ENCODE results near the gene FUBP3.
A peak's percentile ranks its signal among the peaks of the same experiment; 100 is the strongest.
"Not testable (repeated sequence)": the region's sequence is repeated elsewhere in the genome, so short reads cannot be mapped to it uniquely, and the experiment has no call there.

FUBP3 gene

GRCh38 chr9:130664251-130665028 lies 85.1 kb downstream of the FUBP3 start, which contains the start of gene PRDM12:
PRDM12 (plus strand) TSS chr9:130664594; CDS start chr9:130664654, 60 bp downstream.
- no peak for DNase-seq

- DNase-seq = no peak
Measured at GRCh38 chr9:130665029-130665430, 85.7 kb downstream of the FUBP3 start.

GRCh38 chr9:130665431-130666392 lies 86.3 kb downstream of the FUBP3 start:
- DNase-seq = no peak

- no peak for DNase-seq
Measured at GRCh38 chr9:130666393-130667119, 87.2 kb downstream of the FUBP3 start.

GRCh38 chr9:130667120-130667435 lies 87.7 kb downstream of the FUBP3 start:
- no peak for DNase-seq

GRCh38 chr9:130668196-130668595 lies 88.8 kb downstream of the FUBP3 start:
- no peak for DNase-seq

- no peak for DNase-seq
Measured at GRCh38 chr9:130668659-130669058, 89.3 kb downstream of the FUBP3 start.

- DNase-seq = no peak
Measured at GRCh38 chr9:130669965-130670364, 90.6 kb downstream of the FUBP3 start.

GRCh38 chr9:130670644-130671043 lies 91.3 kb downstream of the FUBP3 start:
- DNase-seq = no peak

- DNase-seq = no peak
Measured at GRCh38 chr9:130672466-130672865, 93.1 kb downstream of the FUBP3 start.

GRCh38 chr9:130672933-130673615 lies 93.7 kb downstream of the FUBP3 start:
- no peak for DNase-seq

GRCh38 chr9:130675396-130675795 lies 96.0 kb downstream of the FUBP3 start:
- DNase-seq = no peak

- no peak for DNase-seq
Measured at GRCh38 chr9:130677252-130677651, 97.9 kb downstream of the FUBP3 start.

- peak; percentile 28 for DNase-seq
Measured at GRCh38 chr9:130680836-130681768, 101.7 kb downstream of the FUBP3 start.

- DNase-seq = no peak
Measured at GRCh38 chr9:130681769-130682420, 102.5 kb downstream of the FUBP3 start.

- peak; percentile 41 for DNase-seq
Measured at GRCh38 chr9:130682421-130683121, 103.2 kb downstream of the FUBP3 start.

- no peak for DNase-seq
Measured at GRCh38 chr9:130685104-130685503, 105.7 kb downstream of the FUBP3 start.

GRCh38 chr9:130685945-130686344 lies 106.6 kb downstream of the FUBP3 start:
- DNase-seq = not testable (repeated sequence)

GRCh38 chr9:130687615-130688014 lies 108.2 kb downstream of the FUBP3 start:
- DNase-seq = no peak
